Ovary (tissue), 3 donors: ENCODE results near the gene SMC3.

ENCODE experiments used
- CTCF ChIP-seq, 3 donors: fragments of 450-650 bp in 2 of 3; fragments of 200-600 bp in 1 of 3; IDR thresholded peaks; one replicate each; pipeline versions ENCODE4 v1.5.1 to v1.8.0; 2016 to 2022; ENCODE audit warnings: antibody characterized with exemption in 3 of 3, mild to moderate bottlenecking in 1 of 3
- EP300 ChIP-seq: sonication (generic); formaldehyde crosslinking; IDR thresholded peaks from one replicate; pipeline ENCODE4 v1.6.1; 2017; ENCODE audit warnings: antibody characterized with exemption
- POLR2A ChIP-seq: fragments of 450-650 bp; IDR thresholded peaks from one replicate; pipeline ENCODE4 v1.6.1; 2017; ENCODE audit warnings: antibody characterized with exemption, mild to moderate bottlenecking, moderate library complexity
- donor health status: DM: no; HTN: no; CAD: no.

GRCh38 chr10:110531687-110532086 is 35.8 kb upstream of the SMC3 start:
- TF ChIP-seq CTCF (IDR thresholded peaks at IDR 0.05) (no peak), EP300 (no peak), POLR2A (no peak)
